ENCODE results near the gene DTX3. TPM values are rescaled to one million over a fixed set of nuclear protein-coding genes. Genes with fewer than 3 reads are reported as not detected.

Gene DTX3
- total RNA-seq, 1 donor from 2014 or later, result 88.3 TPM

DNA sequence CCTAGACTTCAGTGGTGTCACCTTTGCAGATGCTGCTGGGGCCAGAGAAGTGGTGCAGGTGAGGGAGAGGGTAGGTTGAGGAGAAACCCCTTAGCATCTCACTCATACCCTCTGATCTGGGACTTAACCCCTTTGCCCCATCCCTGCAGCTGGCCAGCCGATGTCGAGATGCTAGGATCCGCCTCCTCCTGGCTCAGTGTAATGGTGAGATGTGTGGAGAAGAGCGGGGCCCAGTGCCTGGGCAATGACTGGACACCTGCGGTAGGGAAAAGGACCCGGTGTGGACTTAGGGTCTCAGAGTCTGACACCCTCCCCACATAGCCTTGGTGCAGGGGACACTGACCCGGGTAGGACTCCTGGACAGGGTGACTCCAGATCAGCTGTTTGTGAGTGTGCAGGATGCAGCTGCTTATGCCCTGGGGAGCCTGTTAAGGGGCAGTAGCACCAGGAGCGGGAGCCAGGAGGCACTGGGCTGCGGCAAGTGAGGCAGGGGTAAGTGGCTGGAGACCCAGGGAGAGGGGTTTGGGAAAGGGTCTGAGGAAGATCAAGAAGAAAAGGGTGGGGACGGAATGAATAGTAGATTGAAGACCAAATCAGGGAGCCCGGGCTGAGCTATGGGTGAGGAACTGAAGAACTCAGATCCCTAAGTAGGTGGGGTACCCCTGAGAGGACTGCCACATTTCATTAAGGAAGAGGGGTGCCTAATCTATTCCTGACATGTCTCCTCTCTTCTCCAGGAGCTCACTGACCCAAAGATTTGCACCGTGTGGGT is 20.8 kb downstream of the DTX3 start:
- Mint-ChIP-seq H3K36me3 (peaks cover 4% of the 10 kb centered on the region), H3K27me3 (ENCODE audit: low read depth) (peaks cover 100% of the 10 kb centered on the region)

DNA sequence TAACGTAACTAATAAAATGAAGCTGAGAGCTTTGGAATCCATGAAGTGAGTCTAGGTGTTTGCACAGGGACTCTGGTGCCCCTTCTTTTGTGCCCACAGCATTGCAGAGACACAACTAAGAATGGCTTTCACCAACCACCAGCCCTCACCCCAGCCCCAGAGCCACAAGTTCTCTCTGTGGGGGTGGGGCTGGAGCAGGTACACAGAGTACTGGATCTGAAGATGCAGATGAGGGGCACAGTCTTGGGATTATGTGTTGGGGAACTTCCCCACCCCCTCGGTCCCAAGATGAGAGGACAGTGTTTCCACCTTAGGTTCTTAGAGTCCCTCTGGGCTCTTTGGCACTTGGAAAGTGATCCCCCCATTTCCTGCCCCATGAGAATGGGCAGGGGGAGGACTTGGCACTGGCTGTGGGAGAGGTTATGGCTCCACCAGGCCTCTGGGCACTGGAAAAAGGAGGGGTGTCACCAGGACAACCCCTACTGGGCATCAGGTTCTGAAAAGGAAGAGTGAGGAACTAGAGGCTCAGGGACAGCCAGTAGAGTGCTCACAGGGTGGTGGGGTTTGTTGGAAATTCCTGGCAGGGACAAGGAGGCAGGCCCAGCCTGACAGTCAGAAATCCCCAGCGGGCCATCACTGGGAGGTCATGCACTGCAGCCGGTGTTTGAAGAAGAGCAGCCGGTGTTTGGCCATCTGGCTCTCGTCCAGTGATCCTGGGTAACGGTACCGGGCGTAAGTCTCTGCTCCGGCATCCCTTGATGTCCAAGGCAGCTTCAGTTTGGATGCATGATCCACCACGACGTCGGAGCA is 21.7 kb downstream of the DTX3 start:
- Mint-ChIP-seq H3K9me3 (no peaks in the 10 kb centered on the region), H3K4me3 (no peak overlapping the region), H3K27me3 (ENCODE audit: low read depth) (peaks cover 100% of the 10 kb centered on the region), H3K27ac (no peak overlapping the region), H3K36me3 (peaks cover 4% of the 10 kb centered on the region), H3K4me1 (peaks cover 3% of the 10 kb centered on the region)
- TF ChIP-seq, protein P1, sequence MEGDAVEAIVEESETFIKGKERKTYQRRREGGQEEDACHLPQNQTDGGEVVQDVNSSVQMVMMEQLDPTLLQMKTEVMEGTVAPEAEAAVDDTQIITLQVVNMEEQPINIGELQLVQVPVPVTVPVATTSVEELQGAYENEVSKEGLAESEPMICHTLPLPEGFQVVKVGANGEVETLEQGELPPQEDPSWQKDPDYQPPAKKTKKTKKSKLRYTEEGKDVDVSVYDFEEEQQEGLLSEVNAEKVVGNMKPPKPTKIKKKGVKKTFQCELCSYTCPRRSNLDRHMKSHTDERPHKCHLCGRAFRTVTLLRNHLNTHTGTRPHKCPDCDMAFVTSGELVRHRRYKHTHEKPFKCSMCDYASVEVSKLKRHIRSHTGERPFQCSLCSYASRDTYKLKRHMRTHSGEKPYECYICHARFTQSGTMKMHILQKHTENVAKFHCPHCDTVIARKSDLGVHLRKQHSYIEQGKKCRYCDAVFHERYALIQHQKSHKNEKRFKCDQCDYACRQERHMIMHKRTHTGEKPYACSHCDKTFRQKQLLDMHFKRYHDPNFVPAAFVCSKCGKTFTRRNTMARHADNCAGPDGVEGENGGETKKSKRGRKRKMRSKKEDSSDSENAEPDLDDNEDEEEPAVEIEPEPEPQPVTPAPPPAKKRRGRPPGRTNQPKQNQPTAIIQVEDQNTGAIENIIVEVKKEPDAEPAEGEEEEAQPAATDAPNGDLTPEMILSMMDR (IDR thresholded peaks at IDR 0.05; ENCODE audit: unreplicated experiment), result no peak
- no peak for DNase-seq (ENCODE audit: low spot score in 2 of 2, unreplicated experiment in 2 of 2)

More for the DNA sequence above, 20.8 kb downstream of the DTX3 start:
- no peak for DNase-seq (ENCODE audit: low spot score in 2 of 2, unreplicated experiment in 2 of 2)
- TF ChIP-seq, protein P1 (IDR thresholded peaks at IDR 0.05; ENCODE audit: unreplicated experiment), result no peak
- no peak overlapping the region for H3K27ac Mint-ChIP-seq
- no peaks in the 10 kb centered on the region for H3K9me3 Mint-ChIP-seq
- H3K4me3 Mint-ChIP-seq, result no peak overlapping the region
- peaks cover 11% of the 10 kb centered on the region for H3K4me1 Mint-ChIP-seq

DNA sequence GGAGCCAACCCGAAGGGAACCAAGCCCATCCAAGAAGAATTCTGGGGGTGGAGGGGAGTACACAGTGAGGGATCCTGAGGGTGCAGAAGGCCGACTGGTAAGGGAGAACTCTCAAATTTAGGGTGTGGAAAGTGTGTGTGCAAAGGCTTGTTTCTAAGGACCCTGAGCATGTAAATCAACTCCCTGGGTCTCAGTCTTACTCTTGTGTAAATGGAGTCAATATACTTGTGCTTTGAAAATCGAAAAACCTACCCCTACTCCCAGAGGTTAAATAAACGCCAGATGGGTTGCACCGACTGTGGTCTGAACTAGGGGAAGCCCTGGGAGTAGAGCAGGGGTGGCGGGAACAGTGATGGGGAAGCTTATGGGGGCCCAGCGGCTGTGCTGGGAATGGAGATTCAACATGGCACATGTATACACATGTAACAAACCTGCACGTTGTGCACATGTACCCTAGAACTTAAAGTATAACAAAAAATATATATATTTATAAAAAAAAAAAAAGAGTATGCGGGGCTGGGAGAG is 22.4 kb downstream of the DTX3 start:
- peaks cover 100% of the 10 kb centered on the region for H3K27me3 Mint-ChIP-seq (ENCODE audit: low read depth)

DNA sequence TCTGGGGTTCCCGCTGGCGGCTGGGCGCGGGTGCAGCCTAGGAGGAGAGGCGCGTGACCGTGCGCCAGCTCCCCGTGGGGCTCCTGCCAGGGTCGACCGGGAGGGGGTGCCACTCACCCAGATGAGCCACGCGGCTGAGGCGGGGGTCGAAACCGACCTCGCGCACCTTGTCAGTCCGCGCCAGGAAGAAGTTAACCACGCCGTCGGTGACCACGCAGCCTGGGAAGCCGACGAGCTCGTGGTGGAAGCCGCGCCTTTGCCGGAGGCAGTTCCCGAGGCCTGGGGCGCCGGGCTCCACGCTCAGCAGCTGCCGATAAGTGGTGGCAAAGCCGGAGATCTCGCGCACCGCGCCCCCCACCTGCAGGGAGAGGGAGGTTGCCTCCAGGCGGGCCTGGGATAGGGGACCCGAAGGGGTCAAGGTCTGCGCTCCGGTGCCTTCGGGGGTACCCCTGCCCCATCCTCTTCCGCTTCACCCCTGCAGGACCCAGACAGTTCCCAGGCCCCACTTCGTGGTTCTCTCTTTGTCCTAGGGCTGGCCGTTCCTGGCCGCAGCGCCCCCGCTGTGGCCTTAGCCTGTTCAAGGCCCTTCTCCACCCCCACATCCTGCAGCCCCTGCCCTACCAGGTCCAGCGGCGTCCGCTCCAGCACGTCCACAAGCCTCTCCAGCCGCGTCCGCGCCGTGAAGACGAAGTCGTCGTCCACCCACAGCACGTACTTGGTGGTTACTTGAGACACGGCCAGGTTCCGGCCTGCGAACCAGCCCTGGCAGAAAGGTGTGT is 23.1 kb downstream of the DTX3 start:
- no peak overlapping the region for H3K27ac Mint-ChIP-seq
- no peaks in the 10 kb centered on the region for H3K9me3 Mint-ChIP-seq
- DNase-seq (ENCODE audit: low spot score in 2 of 2, unreplicated experiment in 2 of 2), result peak in 1 of 2 experiments; percentile 38
- TF ChIP-seq, protein P1 (IDR thresholded peaks at IDR 0.05; ENCODE audit: unreplicated experiment), result no peak
- H3K4me3 Mint-ChIP-seq, result no peak overlapping the region
- H3K4me1 Mint-ChIP-seq, result peaks cover 3% of the 10 kb centered on the region
- H3K27me3 Mint-ChIP-seq (ENCODE audit: low read depth), result peaks cover 98% of the 10 kb centered on the region
- peaks cover 4% of the 10 kb centered on the region for H3K36me3 Mint-ChIP-seq

More for the DNA sequence above, 22.4 kb downstream of the DTX3 start:
- H3K9me3 Mint-ChIP-seq, result no peaks in the 10 kb centered on the region
- H3K27ac Mint-ChIP-seq, result no peak overlapping the region
- no peak overlapping the region for H3K4me3 Mint-ChIP-seq
- H3K36me3 Mint-ChIP-seq, result peaks cover 4% of the 10 kb centered on the region
- no peak for DNase-seq (ENCODE audit: low spot score in 2 of 2, unreplicated experiment in 2 of 2)
- TF ChIP-seq, protein P1 (IDR thresholded peaks at IDR 0.05; ENCODE audit: unreplicated experiment), result no peak
- H3K4me1 Mint-ChIP-seq, result no peaks in the 10 kb centered on the region

Data from mesothelial cell of epicardium (in vitro differentiated cells).